Stimulated activated CD4-positive, alpha-beta T cell treated with anti-CD3 and anti-CD28 coated beads, Interleukin-12 subunit alpha, Interleukin-12 subunit beta, amount 100 ng/mL, for 24 hours (primary cell): Measurements from ENCODE around the gene MAB21L2.
"Not testable (repeated sequence)": the region's sequence is repeated elsewhere in the genome, so short reads cannot be mapped to it uniquely, and the experiment has no call there.

ENCODE experiments used
- DNase-seq, 2 experiments: peaks; one replicate each; pipeline ENCODE4 v3.0.0-alpha.2; 2020; ENCODE audit warnings: low read depth in 2 of 2

MAB21L2 gene

DNA sequence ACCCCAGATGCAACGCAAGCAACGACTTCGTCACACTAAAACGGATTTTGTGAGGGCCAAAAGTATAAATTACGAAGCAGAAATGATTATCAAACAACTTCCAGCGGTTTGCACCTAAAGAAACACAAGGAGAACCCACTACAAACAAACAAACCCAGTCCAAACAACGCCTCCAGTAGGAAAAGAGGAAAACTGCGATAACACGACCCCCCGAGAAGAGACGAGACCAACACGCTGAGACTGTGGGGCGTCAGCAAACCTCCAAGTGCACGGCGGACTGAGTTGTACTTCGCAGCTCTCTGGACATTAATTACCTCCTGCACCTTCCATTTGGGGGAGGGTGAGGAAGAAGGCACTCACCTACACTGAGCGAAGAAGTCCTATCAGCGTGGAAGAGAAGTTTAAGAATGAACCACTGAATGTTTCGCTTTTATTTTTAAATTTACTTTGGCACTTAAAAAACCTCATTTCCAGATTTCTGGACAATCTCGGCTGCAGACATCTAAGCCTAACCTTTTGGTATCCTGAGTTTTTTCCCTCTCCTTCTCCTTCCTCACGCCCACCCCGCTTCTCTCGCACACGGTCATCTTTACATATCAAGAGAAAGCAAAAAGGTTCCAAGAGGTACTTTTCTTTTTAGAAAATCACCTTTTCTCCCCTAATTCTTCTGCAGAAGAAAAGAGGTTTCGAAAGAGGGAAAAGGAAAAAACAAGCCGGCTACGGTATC is at the start of gene MAB21L2:
MAB21L2 (plus strand) TSS at position 6 of the 727 bp plus-strand sequence. CDS start 879 bp downstream, outside the sequence.
- DNase-seq = no peak

DNA sequence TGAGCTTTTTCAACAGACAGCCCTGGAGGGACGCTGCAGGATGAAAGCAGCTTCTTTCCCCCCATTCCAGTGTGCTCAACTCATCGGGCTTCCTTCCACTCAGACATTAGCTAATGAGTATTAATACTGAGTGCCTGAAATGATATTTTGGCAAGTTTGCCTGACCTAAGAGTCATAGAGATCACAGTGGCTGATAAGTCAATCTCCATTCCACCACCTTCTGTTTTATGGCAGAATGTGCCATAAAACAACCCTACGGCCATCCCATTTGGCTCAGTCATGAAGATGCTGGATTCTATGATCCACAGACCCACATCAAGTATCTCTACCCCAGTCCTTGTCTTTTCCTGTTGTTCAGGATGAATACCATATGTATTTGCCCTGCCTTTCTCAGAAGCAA is 48.3 kb upstream of the MAB21L2 start:
- no peak for DNase-seq

DNA sequence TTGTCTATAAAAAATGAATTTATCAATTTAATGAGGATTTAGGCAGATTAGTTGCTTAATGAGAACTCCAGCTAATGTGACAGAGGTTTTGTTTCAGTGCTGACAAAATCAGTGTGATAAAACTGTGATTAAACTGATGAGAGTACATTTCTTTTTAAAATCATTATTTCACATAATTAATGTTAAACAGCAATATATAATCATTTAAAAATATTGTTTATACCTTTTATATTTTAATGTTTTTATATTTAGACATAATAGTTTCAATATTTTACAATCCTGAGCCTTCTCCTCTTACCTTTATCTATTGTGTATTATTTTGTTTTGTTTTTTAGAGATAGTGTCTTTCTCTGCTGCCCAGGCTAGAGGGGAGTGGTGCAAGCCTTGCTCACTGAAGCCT is 47.1 kb upstream of the MAB21L2 start:
- no peak for DNase-seq

DNA sequence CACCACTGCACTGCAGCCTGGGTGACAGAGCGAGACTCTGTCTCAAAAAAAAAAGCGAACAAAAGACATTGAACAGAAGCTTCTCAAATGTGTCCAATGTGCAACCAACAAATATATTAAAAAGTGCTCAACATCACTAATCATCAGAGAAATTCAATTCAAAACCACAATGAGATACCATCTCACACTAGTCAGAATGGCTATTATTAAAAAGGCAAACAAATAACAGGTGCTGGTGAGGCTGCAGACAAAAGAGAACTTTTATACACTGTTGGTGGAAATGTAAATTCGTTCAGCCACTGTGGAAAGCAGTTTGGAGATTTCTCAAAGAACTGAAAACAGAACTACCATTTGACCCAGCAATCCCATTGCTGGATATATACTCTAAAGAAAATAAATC is 44.0 kb upstream of the MAB21L2 start:
- DNase-seq = not testable (repeated sequence)

DNA sequence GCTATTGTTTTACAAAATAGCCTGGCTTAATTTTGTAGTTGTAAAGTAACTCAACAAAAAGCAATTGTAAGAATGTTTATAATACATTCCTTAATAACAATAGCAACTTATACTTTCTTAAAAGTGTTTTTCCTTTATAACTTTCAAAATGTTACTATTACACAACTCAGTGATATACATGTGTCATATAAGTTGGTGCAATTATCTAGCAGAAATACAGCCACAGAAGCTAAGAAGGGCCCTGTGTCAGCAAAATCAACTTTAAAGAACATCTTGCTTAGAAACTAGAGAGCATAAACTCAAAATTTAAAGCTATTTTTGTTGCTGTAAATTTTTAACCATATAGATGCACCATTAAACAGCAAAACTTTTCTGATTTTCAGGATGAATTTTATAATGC is 41.4 kb upstream of the MAB21L2 start:
- no peak for DNase-seq

DNA sequence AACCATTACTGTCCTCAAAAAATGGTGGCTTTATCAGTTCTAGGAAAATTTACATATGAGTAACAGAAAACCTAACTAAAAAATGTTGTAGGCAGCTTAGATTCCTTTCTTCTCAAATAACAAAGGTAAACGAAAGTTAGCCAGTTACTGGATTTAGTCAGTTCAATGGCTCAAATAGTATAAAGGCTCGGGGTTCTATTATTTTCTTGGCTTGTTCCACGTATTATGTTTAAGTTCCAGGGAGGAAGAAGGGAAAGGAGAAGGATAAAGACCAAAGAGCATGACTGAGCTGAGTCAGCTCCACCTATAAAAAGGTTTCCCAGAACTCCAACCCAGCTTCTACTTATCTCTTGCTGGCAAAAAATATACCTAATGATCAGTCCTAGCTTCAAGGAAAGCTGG is 41.0 kb upstream of the MAB21L2 start:
- DNase-seq = no peak

DNA sequence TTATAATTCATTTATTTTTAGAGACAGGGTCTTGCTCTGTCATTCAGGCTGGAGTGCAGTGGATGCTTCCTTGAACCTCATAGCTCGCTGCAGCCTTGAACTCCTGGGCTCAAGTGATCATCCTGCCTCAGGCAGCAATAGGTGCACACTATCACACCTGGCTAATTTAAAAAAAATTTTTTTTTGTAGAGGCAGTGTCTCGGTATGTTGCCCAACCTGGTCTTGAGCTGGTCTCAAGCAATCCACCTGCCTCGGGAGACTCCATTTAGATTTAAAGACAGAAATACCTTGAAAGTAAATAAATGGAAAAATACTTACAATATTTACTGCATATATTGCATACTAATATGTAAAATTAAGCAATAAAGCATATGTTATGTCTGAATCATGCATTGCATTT is 40.3 kb upstream of the MAB21L2 start:
- no peak for DNase-seq

DNA sequence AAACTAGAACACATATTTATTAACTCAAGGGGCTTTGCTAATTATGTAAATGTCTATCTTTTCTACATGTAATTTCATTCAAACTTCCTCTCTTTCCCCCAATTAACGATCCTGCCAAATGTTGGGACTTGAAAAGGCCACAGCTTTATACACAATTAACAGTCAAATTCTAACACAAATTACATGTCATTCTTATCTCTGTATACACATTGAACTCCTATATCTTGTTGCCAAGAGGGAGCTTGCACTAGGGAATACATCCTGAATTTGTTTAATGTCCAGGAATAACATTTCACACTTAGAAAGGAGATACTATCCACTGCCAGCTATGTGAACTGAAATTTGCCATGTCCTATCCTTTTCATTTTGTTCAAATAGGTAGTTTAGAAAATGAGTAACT is 38.9 kb upstream of the MAB21L2 start:
- DNase-seq = no peak

DNA sequence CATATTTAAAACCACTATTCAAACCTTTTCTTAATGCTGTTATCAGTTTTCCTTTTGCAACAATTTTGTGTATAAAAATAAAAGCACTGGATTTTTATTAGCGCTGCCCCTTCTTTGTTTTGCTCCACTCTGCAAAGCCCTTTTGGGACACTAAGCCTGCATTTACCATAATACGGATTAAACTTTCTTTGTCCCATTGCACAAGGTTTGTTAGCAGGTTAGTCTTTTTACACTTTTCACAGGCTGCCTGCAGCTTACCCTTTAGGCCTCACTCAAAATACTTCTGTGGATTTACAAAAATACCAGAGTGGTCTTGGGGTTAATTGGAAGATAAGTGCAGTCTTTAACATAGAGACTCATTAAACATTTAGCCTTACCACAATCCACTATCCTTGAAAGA is 35.7 kb upstream of the MAB21L2 start:
- no peak for DNase-seq

DNA sequence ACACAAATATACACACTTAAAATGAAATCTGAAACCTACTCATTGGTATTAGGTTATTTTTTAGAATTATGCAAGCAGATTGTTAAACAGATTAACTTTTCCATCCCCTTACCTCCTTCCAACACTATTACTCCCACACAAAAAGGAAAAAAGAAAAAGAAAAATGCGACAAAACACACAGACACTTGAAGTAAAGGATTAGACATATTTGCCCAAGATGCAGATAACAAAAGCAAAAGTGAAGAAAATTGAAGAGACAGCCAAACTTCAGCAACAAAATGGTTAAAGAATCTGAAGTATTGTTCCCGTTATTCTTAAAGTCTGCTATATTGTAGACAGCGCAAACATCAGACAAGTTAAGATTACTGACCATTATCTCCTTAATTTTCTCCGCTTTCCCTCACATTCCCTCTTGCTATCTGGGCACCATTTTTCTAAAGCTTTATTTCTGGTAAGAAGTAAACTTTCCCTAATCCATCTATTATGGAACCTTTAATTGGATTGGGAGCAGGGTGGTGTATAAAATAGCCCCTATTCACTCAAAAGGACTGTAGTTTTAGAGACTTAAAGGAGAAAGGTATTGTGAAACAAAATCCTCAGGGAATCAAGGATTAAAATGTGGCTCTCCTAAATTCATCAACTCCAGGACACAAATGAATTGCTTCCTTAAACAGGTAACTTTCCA is 34.7 kb upstream of the MAB21L2 start:
- DNase-seq = no peak

DNA sequence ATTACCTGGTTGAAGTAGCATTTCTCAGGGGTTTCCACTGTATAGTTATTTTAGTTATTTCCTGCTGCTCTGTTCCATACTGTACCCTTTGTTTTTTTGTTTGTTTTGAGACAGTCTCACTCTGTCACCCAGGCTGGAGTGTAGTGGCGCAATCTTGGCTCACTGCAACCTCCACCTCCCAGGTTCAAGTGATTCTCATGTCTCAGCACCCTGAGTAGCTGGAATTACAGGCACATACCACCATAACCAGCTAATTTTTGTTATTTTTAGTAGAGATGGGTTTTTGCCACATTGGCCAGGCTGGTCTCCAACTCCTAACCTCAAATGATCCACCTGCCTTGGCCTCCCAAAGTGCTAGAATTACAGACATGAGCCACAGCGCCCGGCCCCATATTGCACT is 24.1 kb upstream of the MAB21L2 start:
- not testable (repeated sequence) for DNase-seq

DNA sequence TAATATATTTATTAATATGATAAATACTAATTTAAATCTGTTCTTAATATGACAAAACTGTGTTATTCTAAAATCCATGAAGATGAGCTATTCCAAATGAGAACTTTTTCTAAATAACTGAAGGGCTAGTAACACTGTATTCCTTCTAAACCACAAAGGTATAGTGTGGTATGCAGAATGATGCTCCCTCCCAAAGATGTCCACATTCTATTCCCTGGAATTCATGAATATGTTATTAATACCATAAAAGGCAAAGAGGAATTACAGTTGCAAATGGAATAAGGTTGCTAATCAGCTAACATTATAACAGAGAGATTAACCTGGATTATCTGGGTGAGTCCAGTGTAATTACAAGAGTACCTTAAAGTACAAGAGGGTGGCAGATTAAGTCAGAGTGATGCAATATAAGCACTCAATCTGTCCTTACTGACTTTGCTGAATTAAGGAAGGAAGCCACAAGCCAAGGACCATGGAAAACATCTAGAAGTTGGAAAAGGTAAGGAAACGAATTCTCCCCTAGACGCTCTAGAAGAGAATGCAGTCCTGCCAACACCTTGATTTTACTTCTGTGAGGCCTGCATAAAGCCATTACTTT is 20.7 kb upstream of the MAB21L2 start:
- DNase-seq = no peak

DNA sequence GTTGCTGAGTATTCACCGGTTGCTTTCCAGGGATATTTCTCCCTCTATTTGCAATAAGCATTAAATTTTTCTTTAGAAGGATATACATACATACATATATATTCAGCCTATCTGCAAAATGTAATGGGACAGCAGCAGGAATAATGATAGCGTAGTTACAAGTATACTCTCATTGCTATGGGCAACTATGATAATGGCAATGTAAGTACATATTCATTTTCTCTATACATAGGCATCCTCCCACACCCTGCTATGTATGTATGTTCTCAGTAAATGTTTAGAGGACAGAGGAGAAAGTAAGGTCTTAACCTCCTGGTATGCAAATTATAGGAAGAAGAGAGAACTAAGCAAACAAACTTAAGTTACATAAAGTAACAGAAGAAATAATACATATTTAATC is 19.7 kb upstream of the MAB21L2 start:
- no peak for DNase-seq

DNA sequence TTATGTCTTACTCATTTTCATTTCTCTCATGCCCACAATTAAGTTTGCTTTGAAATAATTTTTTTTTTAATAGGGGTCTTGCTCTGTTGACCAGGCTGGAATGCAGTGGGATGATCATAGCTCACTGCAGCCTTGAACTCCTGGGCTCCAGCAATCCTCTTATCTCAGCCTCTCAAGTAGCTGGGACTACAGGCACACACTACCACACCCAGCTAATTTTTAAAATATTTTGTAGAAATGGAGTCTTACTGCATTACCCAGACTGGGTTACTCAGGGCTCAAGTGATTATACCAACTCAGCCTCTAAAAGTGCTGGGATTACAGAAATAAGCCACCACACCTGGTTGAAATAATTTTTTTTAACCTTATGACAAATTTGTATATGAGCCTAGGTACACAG is 19.2 kb upstream of the MAB21L2 start:
- DNase-seq = no peak

DNA sequence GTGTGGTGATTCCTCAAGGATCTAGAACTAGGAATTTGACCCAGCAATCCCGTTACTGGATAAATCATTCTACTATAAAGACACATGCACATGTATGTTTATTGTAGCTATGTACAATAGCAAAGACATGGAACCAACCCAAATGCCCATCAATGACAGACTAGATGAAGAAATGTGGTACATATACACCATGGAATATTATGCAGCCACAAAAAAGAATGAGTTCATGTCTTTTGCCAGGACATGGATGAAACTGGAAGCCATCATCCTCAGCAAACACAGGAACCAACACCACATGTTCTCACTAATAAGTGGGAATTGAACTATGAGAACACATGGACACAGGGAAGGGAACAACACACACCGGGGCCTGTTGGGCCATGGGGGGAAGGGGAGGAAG is 17.0 kb upstream of the MAB21L2 start:
- not testable (repeated sequence) for DNase-seq

DNA sequence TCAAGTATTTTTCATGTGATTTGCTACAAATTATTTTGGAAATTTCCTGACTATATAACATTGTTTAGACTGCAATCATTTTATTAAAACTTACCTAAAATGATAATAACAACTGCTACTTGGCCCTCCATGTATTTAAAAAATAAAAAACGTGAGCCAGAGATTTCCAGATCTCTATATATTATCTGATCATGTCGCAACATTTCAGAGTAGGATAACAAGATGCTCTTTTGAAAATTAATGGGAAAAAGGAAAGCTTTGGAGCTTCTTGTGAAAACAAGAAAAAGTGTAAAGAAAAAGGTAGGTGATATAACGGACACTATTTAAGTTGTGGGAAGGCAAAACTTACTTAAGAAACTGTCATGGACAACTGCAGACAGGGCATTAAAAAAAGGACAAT is 14.9 kb upstream of the MAB21L2 start:
- no peak for DNase-seq

DNA sequence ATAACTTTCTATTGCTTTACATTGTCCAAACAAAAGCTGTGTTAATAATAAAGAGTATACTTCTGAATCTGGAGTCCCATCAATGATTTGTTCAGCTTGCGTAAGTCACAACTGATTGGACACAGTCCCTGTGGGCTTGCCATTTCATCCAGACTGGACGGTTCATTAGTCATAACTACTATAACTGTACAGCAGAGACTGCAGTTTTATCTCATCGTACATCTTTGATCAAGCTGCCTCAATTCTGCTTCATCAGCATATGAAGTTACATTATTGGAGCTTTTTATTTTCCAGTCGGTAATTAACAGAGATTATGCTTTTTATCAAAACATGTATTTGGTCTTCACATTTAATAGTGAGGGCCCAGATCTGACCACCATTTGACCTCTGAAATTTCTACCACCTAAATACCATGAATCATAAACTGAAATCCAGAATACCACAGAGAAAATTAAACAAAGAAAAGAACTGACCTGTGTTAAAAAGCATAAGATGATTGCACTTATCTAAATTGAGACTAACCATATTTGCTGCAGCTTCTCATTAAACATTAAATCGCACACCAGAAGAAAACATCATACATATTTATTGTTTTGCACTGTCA is 12.5 kb upstream of the MAB21L2 start:
- DNase-seq = no peak

DNA sequence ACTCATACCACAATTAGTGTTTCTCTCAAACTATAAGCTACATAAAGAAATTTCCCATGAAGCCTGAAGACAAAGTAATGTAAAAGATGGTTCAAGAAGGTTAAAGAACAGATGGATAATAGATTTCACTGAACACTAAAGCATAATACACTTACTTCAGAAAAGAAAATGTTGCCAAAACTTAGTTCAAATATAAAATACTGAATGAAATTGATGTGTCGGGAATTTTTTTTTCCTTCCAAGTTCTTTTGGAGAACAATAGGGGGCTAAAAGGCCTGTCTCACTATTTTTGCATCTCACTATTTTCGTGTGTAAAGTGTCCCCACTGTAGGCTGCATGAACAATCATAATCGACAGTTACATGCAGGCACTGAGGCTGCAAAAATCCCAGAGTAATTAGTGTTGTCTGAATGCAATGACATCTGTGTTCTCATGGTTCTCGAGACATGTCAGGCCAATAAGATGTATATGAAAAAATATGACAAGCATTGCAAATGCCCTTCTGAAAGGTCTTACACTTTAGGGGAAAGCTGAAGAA is 11.9 kb upstream of the MAB21L2 start:
- DNase-seq = no peak

DNA sequence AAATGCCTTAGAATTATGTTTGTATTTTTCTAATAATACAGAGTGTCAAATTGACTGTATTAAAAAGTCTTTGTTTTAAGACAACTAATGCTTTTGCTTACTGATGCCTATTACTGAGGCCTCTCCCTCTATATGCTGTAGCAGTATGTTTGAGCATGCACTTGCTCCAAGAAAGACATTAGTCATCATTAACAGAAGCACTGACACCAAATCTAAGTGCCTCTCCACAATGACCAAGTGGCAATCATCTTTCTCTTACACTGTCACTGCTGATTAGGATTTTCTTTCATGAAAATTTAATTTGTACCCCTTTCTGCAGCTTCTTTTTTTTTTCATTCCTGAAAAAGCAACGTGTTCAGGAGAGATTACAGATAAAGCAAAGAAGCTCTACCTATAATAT is 11.1 kb upstream of the MAB21L2 start:
- no peak for DNase-seq

DNA sequence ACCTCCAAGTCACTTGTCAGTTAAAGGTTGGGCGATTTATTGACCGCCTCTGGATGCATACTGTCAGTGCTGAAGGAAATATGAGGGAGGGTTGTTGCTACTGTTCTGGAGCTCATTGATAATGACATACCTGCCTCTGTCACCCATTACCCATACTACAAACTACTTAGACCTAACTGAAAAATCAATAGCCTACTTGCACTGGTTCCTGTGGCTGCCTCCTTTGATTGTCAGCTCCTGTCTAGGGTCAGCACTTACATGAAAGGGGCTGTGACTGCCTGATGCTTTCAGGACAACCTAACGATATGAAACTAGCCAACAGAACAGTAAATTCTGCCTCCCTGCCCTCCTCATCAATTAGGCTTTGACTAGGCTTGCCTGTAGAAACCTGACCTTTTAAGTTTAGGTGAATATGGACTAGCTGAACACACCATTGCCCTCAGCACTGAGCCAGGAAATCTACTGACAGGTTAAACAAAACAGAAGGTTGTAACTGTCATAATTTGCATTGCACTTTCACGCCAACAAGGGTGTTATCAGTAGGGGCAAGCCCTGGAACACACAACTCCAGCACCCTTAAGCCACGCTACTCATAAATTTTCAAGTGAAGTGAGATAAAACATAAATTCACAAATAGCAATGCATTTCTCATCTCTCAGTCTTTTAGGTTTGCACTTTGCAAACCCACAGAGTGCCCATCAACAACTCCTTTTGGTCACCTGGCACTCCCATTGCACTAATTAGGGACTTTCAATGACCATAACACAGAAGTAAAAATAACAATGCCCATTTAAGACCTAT is 9.0 kb upstream of the MAB21L2 start:
- no peak for DNase-seq

DNA sequence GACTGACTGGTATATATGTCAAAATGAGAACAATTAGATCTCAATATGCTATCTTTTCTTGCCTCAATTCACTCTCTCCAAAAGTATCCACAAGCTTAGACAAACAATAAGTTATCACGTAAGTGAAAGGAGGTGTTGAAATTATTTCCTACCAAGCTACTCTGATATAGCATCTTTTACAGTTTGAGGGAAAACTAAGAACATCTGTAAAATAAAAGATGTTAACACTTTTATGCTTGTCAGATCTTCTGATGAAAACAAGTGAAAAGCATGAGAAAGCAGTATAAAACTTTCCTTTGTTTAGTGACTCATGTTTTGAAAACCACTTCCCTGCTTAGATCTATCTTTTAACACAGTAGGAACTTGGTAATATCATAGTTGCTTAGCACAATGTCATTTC is 8.4 kb upstream of the MAB21L2 start:
- DNase-seq = no peak

DNA sequence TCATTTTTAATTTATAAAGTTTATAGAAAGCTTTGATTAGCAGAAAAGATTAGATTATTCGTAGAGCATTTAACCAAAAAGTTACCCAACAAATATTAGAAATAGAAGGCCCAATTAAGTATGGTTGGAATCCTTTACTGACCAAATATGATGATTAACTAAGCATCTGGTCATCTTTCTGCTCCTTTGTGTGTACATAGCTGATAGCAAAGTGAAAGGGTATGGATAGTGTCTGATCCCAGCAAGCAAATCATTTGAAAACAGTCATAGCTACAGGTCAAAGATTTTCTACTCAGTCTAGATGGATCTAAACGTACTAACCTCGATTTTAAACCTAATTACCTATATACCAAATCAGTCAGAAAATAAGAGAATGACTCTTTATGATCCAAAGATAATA is 7.3 kb upstream of the MAB21L2 start:
- no peak for DNase-seq
